Sigmoid colon (tissue), 7 donors: ENCODE results near the gene RNASE7. TPM values are rescaled to one million over a fixed set of nuclear protein-coding genes. Genes with fewer than 3 reads are reported as not detected.

ENCODE experiments used
- DNase-seq: peaks from one replicate; pipeline ENCODE4 v3.0.0-alpha.2; 2019
- H3K27ac ChIP-seq, 4 donors: fragments of 200-600 bp; sonication (generic); one replicate each; pipeline ENCODE4 v1.5.1; 2016 to 2019; ENCODE audit warnings: mild to moderate bottlenecking in 1 of 4
- H3K27me3 ChIP-seq, 3 donors: fragments of 200-600 bp; sonication (generic); one replicate each; pipeline ENCODE4 v1.5.1; 2019; ENCODE audit warnings: mild to moderate bottlenecking in 1 of 3
- H3K36me3 ChIP-seq, 4 donors: fragments of 200-600 bp; sonication (generic); one replicate each; pipeline ENCODE4 v1.5.1; 2016 to 2019
- H3K4me1 ChIP-seq, 4 donors: fragments of 200-600 bp; sonication (generic); one replicate each; pipeline ENCODE4 v1.5.1; 2017 to 2019
- H3K4me3 ChIP-seq, 4 donors: fragments of 200-600 bp; sonication (generic); one replicate each; pipeline ENCODE4 v1.5.1; 2017 to 2019; ENCODE audit warnings: mild to moderate bottlenecking in 2 of 4, moderate library complexity in 1 of 4
- H3K9me3 ChIP-seq, 4 donors: fragments of 200-600 bp in 3 of 4; sonication (generic) in 3 of 4; one replicate each; pipeline versions ENCODE4 v1.5.1 to v1.6.1; 2013 to 2019
- CTCF ChIP-seq, 4 experiments: fragments of 450-650 bp in 3 of 4; fragments of 200-600 bp in 1 of 4; IDR thresholded peaks; one replicate each; pipeline ENCODE4 v1.5.1; 2016 to 2019; ENCODE audit warnings: antibody characterized with exemption in 4 of 4, mild to moderate bottlenecking in 3 of 4, moderate library complexity in 2 of 4
- EP300 ChIP-seq, 4 donors: sonication (generic); formaldehyde crosslinking; IDR thresholded peaks; one replicate each; pipeline ENCODE4 v1.6.1; 2017; ENCODE audit warnings: antibody characterized with exemption in 4 of 4
- POLR2A ChIP-seq, 2 donors: fragments of 450-650 bp; IDR thresholded peaks; one replicate each; pipeline ENCODE4 v1.6.1; 2016; ENCODE audit warnings: antibody characterized with exemption in 2 of 2, mild to moderate bottlenecking in 2 of 2, moderate library complexity in 2 of 2
- POLR2AphosphoS5 ChIP-seq, 4 donors: sonication (generic); formaldehyde crosslinking; IDR thresholded peaks; one replicate each; pipeline ENCODE4 v1.6.1; 2017; ENCODE audit warnings: antibody characterized with exemption in 4 of 4
- WGBS, 2 donors: extraction: QIAGEN DNeasy Blood & Tissue Kit; methylation state at CpG; one replicate each; pipeline ENCODE4 v1.1.7; 2013; 5-methylcytosine and 5-hydroxymethylcytosine counted together
- intact Hi-C: fragments of 100-400 bp; cut with DNase I; formaldehyde crosslinking; loops from one replicate; pipeline ENCODE4 v1.15.1; 2023
- polyA plus RNA-seq, 3 donors: library from polyadenylated mRNA; stranded (reverse); fragments of 200-250 nt; gene quantifications; one replicate each; pipeline ENCODE4 v1.2.3, GENCODE V29; 2013
- total RNA-seq, 4 donors: library from RNA; depleted of rRNA; stranded (reverse); fragments of >200 nt; gene quantifications; one replicate each; pipeline ENCODE4 v1.1.0, GENCODE V29; 2016
- donor health status: healthy with polysubstance abuse.
- donor health status: Bipolar disorder and iron deficiency.
- donor health status: healthy.

The RNASE7 gene
- total and polyA plus RNA-seq, 7 donors, result 0.10 TPM; not detected in 6

DNA sequence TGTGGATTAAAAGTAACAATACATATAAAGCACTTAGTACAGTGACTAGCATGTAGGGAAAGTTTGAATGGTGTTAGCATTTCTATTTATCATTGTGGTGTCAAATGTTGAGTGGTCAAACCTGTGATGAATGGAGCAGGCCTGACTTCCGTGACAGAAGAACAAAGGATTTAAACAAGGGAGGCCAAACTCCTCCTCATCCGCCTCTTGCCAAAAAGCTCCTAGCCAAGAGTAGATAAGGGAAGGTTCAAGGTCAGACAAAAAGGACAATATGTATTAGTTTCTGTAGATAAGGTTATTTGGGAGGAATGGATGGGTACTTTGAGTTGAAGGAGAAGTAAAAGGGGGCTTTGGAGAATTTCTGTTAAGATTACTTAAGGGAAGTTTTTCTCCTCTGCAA is 6.5 kb downstream of the RNASE7 start:
- intact Hi-C loops, result no loop called here
- WGBS, 2 donors, result 72 to 90% methylated on average over 2 of the region's 2 CpGs

DNA sequence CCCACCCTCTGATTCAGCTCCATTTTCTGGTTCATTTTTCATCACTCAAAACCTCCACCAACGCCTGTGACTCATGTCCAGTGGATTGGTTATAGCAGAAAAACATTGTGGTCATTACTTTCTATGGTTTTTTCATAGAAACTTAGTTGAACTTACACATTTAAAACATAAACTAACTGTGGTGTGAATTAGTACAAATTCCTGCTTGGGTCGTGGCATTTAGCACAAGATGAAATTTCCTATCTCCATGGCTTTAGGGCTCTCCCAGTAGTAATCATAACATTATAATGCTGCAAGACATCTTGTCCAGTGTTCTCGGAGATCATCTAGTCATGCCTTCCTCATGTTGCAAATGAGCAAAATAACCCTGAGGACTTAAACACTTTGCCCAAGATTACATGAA is 7.1 kb downstream of the RNASE7 start:
- WGBS, 2 donors, result 87 to 88% methylated on average over 3 of the region's 3 CpGs
- no peaks in the 10 kb centered on the region for H3K27me3 ChIP-seq
- H3K4me1 ChIP-seq, result peaks cover 0 to under 1% (median 0%) of the 10 kb centered on the region in 4 donors
- no peak for DNase-seq
- H3K36me3 ChIP-seq, result no peaks in the 10 kb centered on the region
- no peak for TF ChIP-seq POLR2A (IDR thresholded peaks at IDR 0.05)
- TF ChIP-seq POLR2AphosphoS5 (IDR thresholded peaks at IDR 0.05), result no peak
- no peak for TF ChIP-seq EP300 (IDR thresholded peaks at IDR 0.05)
- no peak for TF ChIP-seq CTCF (IDR thresholded peaks at IDR 0.05)
- intact Hi-C loops, result no loop called here
- H3K27ac ChIP-seq, result no peak overlapping the region
- no peaks in the 10 kb centered on the region for H3K9me3 ChIP-seq
- H3K4me3 ChIP-seq, result no peak overlapping the region

More for the DNA sequence above, 6.5 kb downstream of the RNASE7 start:
- TF ChIP-seq POLR2AphosphoS5 (IDR thresholded peaks at IDR 0.05) (no peak), POLR2A (IDR thresholded peaks at IDR 0.05) (no peak), CTCF (IDR thresholded peaks at IDR 0.05) (no peak), EP300 (IDR thresholded peaks at IDR 0.05) (no peak)
- Histone ChIP-seq H3K9me3 (no peaks in the 10 kb centered on the region), H3K4me1 (peaks cover 0 to 7% (median 2%) of the 10 kb centered on the region in 4 donors), H3K27ac (no peak overlapping the region), H3K27me3 (no peaks in the 10 kb centered on the region), H3K36me3 (no peaks in the 10 kb centered on the region), H3K4me3 (no peak overlapping the region)
- no peak for DNase-seq

GRCh38 chr14:21050597-21050996 is 8.4 kb downstream of the RNASE7 start:
- no peaks in the 10 kb centered on the region for H3K9me3 ChIP-seq
- intact Hi-C loops, result loop anchor here (10.0 kb wide), 1 partner anchor 64 kb away; no protein-coding TSS in a partner anchor
- H3K36me3 ChIP-seq, result no peaks in the 10 kb centered on the region
- TF ChIP-seq POLR2AphosphoS5 (IDR thresholded peaks at IDR 0.05) (no peak), EP300 (IDR thresholded peaks at IDR 0.05) (no peak), CTCF (IDR thresholded peaks at IDR 0.05) (no peak), POLR2A (IDR thresholded peaks at IDR 0.05) (no peak)
- H3K27ac ChIP-seq, result no peak overlapping the region
- WGBS, 2 donors, result 68 to 85% methylated on average over 3 of the region's 3 CpGs
- no peak overlapping the region for H3K4me3 ChIP-seq
- DNase-seq, result no peak
- no peaks in the 10 kb centered on the region for H3K4me1 ChIP-seq
- H3K27me3 ChIP-seq, result no peaks in the 10 kb centered on the region

GRCh38 chr14:21053184-21054122 is 11.3 kb downstream of the RNASE7 start:
- WGBS, 2 donors, result 81 to 91% methylated on average over 20 of the region's 20 CpGs
- Histone ChIP-seq H3K36me3 (no peaks in the 10 kb centered on the region), H3K27ac (no peak overlapping the region), H3K4me3 (no peak overlapping the region), H3K27me3 (no peaks in the 10 kb centered on the region), H3K4me1 (no peaks in the 10 kb centered on the region), H3K9me3 (no peaks in the 10 kb centered on the region)
- intact Hi-C loops, result loop anchor here (10.0 kb wide), 1 partner anchor 61 kb away; no protein-coding TSS in a partner anchor
- no peak for TF ChIP-seq CTCF (IDR thresholded peaks at IDR 0.05)
- no peak for TF ChIP-seq EP300 (IDR thresholded peaks at IDR 0.05)
- no peak for TF ChIP-seq POLR2A (IDR thresholded peaks at IDR 0.05)
- TF ChIP-seq POLR2AphosphoS5 (IDR thresholded peaks at IDR 0.05), result no peak
- no peak for DNase-seq
